GM12878 (cell line): ENCODE measurements around the gene PHYH. TPM values are rescaled to one million over a fixed set of nuclear protein-coding genes. Genes with fewer than 3 reads are reported as not detected.

ENCODE experiments used
- ATAC-seq: fragments of 200-7000 bp; cut with Tn5 transposase; 3 replicates; pipeline ENCODE4 v1.9.1; 2020; ENCODE audit warnings: mild to moderate bottlenecking, moderate library complexity
- BruUV-seq: library from RNA; stranded (reverse); fragments of 400-500 nt; replicated peaks from 2 replicates; lab custom pipeline; 2021; lab: Mats Ljungman, UMichigan
- CTCF ChIA-PET: fragments of 300-600 bp; sonication (Branson Sonifier 250); formaldehyde crosslinking; extraction: SDS; loops from one replicate; lab custom pipeline; 2021; ENCODE audit warnings: inconsistent platforms; lab: Yijun Ruan, JAX
- POLR2A ChIA-PET: fragments of 350-600 bp; formaldehyde crosslinking; extraction: SDS; loops from one replicate; lab custom pipeline; 2021; ENCODE audit warnings: inconsistent platforms; lab: Charles Lee
- RAD21 ChIA-PET: fragments of 300-600 bp; sonication (Branson Sonifier 250); formaldehyde crosslinking; loops from one replicate; lab custom pipeline; 2023; ENCODE audit warnings: antibody characterized with exemption; ENCODE audit not compliant: unreplicated experiment; lab: Charles Lee
- SMC1A ChIA-PET: fragments of 300-600 bp; sonication (Branson Sonifier 250); formaldehyde crosslinking; loops from one replicate; lab custom pipeline; 2023; ENCODE audit not compliant: unreplicated experiment, uncharacterized antibody; lab: Charles Lee
- DNase-seq: peaks from one replicate; pipeline ENCODE4 v3.0.0-alpha.2; 2011; ENCODE audit warnings: low read depth, low spot score
- FAIRE-seq: peaks from 3 replicates; lab custom pipeline; 2011; peaks lifted over from hg19 to GRCh38; lab: Jason Lieb, UNC
- H2AFZ ChIP-seq: 2 replicates; pipeline ENCODE4 v1.6.0; 2011; ENCODE audit warnings: low read depth, low read length, control low read depth; ENCODE audit not compliant: control insufficient read depth
- H3K27ac ChIP-seq: 2 replicates; pipeline ENCODE4 v1.5.1; 2011; ENCODE audit warnings: control low read depth; ENCODE audit not compliant: control insufficient read depth, insufficient read depth
- H3K27me3 ChIP-seq, 2 experiments: replicated peaks in 1 of 2; 2 replicates each; pipeline versions ENCODE4 v1.6.0 to v1.6.1; 2011; ENCODE audit warnings: low read length in 1 of 2; ENCODE audit not compliant: control insufficient read depth in 2 of 2, insufficient read depth in 2 of 2
- H3K36me3 ChIP-seq, 2 experiments: 2 replicates each; pipeline ENCODE4 v1.5.1; 2011; ENCODE audit warnings: low read length in 1 of 2; ENCODE audit not compliant: control insufficient read depth in 2 of 2, insufficient read depth in 2 of 2
- H3K4me1 ChIP-seq: 2 replicates; pipeline ENCODE4 v1.6.1; 2011; ENCODE audit warnings: mild to moderate bottlenecking, low read length, moderate library complexity, mixed read lengths; ENCODE audit not compliant: control insufficient read depth, insufficient read depth
- H3K4me2 ChIP-seq: 2 replicates; pipeline ENCODE4 v1.6.0; 2011; ENCODE audit warnings: control low read depth; ENCODE audit not compliant: control insufficient read depth, insufficient read depth
- H3K4me3 ChIP-seq: fragments of 200-600 bp; sonication (generic); 2 replicates; pipeline ENCODE4 v1.5.1; 2016
- H3K79me2 ChIP-seq: 2 replicates; pipeline ENCODE4 v1.6.0; 2011; ENCODE audit warnings: low read length; ENCODE audit not compliant: control insufficient read depth, insufficient read depth
- H3K9ac ChIP-seq: 2 replicates; pipeline ENCODE4 v1.8.0; 2011; ENCODE audit warnings: low read length, control low read depth, mixed read lengths; ENCODE audit not compliant: control insufficient read depth, insufficient read depth
- H3K9me3 ChIP-seq: replicated peaks from 3 replicates; pipeline ENCODE4 v1.5.1; 2011; ENCODE audit warnings: mild to moderate bottlenecking, low read length; ENCODE audit not compliant: control insufficient read depth, insufficient read depth
- H4K20me1 ChIP-seq: 2 replicates; pipeline ENCODE4 v1.6.0; 2011; ENCODE audit not compliant: control insufficient read depth, insufficient read depth
- IKZF1 ChIP-seq: fragments of 450-650 bp; conservative IDR thresholded peaks from 2 replicates; pipeline ENCODE4 v1.6.1; 2017; ENCODE audit warnings: antibody characterized with exemption, mild to moderate bottlenecking
- MAX ChIP-seq: IDR thresholded peaks from 2 replicates; pipeline ENCODE4 v1.6.1; 2012; ENCODE audit warnings: low read depth, low read length, improper control_type of control experiment
- YY1 ChIP-seq: IDR thresholded peaks from 2 replicates; pipeline ENCODE4 v1.6.1; 2011; ENCODE audit warnings: low read depth, mild to moderate bottlenecking, low read length
- WGBS: methylation state at CpG from one replicate; pipeline ENCODE4 v1.1.6; 2016; ENCODE audit warnings: low lambda C conversion rate; ENCODE audit not compliant: insufficient replicate concordance, insufficient coverage; ENCODE audit errors: missing lambda C conversion rate; 5-methylcytosine and 5-hydroxymethylcytosine counted together
- in situ Hi-C: fragments of 300-500 bp; cut with MboI; formaldehyde crosslinking; loops from 9 replicates; pipeline ENCODE4 v1.14.3; 2018; ENCODE audit warnings: mixed read lengths
- intact Hi-C: fragments of 100-400 bp; cut with micrococcal nuclease; formaldehyde crosslinking; loops from one replicate; pipeline ENCODE4 v1.14.2; 2022; ENCODE audit not compliant: unreplicated experiment
- polyA plus RNA-seq, 11 experiments: library from polyadenylated mRNA; depleted of rRNA in 4 of 11; unstranded in 6 of 11; stranded (reverse) in 5 of 11; fragments of >200 nt; fragmentation: Nextera tagmentation in 4 of 11; fragmentation: Illumina TruSeq in 1 of 11; extraction: Ambion mirVana in 4 of 11; extraction: Trizol in 1 of 11; gene quantifications; 1 replicate in 1 of 11; 2 replicates in 10 of 11; pipeline versions ENCODE4 v1.2.1 to v1.2.3, GENCODE V29; 2011 to 2016; ENCODE audit warnings: inconsistent platforms in 2 of 11, missing spikeins in 2 of 11, low read depth in 1 of 11
- total RNA-seq, 4 experiments: library from RNA; depleted of rRNA in 3 of 4; stranded (reverse); fragments of >200 nt in 3 of 4; fragmentation: Illumina TruSeq in 1 of 4; extraction: Trizol in 1 of 4; gene quantifications; 2 replicates each; pipeline versions ENCODE4 v1.2.1 to v1.2.3, GENCODE V29; 2013 to 2021
- TF ChIP-seq, protein P1 (sequence below), 3 experiments: IDR thresholded peaks in 2 of 3; conservative IDR thresholded peaks in 1 of 3; 2 replicates each; pipeline ENCODE4 v1.5.1; 2011; ENCODE audit warnings: low read depth in 3 of 3, low read length in 3 of 3, mild to moderate bottlenecking in 3 of 3, control low read depth in 2 of 3, moderate library complexity in 2 of 3, inconsistent platforms in 1 of 3, mixed read lengths in 1 of 3; ENCODE audit not compliant: control insufficient read depth in 2 of 3, insufficient read depth in 1 of 3; ENCODE audit errors: extremely low read depth in 1 of 3
- TF ChIP-seq, protein P2 (sequence below): IDR thresholded peaks from 2 replicates; pipeline ENCODE4 v1.6.1; 2012; ENCODE audit warnings: improper control_type of control experiment, low read depth, low read length; ENCODE audit not compliant: insufficient replicate concordance
- TF ChIP-seq, protein P3 (sequence below): IDR thresholded peaks from 2 replicates; pipeline ENCODE4 v1.6.1; 2012; ENCODE audit warnings: mild to moderate bottlenecking, low read depth, low read length

The PHYH gene
- total and polyA plus RNA-seq, 10 of the 15 experiments (the other 5 are each of a cell fraction or from before 2014, with no cell fraction given), result 3.2 to 10.3 (median 5.0) TPM

DNA sequence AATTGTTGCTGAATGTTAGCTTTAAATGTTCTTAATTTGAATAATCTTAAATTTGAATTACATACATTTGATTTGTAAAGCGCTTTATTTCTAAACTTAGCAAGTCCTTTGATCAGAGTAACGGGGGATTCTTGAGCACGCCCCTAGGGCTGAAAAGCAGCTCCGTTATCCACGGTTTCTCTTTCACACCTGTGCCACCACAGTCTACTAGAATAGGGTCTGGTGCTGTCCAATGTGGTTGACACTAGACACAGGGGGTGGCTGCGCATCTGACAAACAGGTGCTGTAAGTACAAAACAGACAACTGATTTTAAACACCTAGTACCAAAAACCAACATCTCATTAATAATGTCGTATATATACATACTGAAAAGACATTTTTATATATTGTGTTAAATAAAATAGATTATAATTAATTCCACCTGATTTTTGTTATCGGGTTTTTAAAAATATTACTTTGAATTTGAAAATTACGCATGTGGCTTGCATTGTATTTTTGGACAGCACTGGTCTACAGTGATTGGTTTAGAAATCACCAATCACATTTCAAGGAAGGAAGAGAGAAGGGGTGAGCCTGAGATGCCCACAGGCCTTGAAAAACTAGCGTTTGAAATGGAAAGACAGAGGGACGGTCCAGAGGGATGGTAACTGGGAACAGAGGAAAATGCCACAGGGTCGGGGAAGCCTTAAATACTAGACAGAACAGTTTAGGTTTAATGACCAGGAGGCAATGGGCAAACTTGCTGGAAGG lies 40.9 kb upstream of the PHYH start:
- H3K36me3 ChIP-seq, result peaks cover 4 to 23% of the 10 kb centered on the region in 2 experiments
- DNase-seq, result peak; percentile 49
- RAD21 ChIA-PET, result interaction anchor here (0.9 kb wide), 1 partner anchor 41 kb away, joined by 3 read pairs; the partner anchor contains the start of gene PHYH
- TF ChIP-seq, protein P1, sequence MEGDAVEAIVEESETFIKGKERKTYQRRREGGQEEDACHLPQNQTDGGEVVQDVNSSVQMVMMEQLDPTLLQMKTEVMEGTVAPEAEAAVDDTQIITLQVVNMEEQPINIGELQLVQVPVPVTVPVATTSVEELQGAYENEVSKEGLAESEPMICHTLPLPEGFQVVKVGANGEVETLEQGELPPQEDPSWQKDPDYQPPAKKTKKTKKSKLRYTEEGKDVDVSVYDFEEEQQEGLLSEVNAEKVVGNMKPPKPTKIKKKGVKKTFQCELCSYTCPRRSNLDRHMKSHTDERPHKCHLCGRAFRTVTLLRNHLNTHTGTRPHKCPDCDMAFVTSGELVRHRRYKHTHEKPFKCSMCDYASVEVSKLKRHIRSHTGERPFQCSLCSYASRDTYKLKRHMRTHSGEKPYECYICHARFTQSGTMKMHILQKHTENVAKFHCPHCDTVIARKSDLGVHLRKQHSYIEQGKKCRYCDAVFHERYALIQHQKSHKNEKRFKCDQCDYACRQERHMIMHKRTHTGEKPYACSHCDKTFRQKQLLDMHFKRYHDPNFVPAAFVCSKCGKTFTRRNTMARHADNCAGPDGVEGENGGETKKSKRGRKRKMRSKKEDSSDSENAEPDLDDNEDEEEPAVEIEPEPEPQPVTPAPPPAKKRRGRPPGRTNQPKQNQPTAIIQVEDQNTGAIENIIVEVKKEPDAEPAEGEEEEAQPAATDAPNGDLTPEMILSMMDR (IDR thresholded peaks at IDR 0.05 in 2 of 3, conservative IDR thresholded peaks at IDR 0.05 in 1 of 3; ENCODE audit: control insufficient read depth in 2 of 3, extremely low read depth in 1 of 3, insufficient read depth in 1 of 3, low read depth in 3 of 3, low read length in 3 of 3), result no peak
- peak; percentile 57; the same call in 1 of the 2 replicates for TF ChIP-seq MAX
- TF ChIP-seq, protein P2, sequence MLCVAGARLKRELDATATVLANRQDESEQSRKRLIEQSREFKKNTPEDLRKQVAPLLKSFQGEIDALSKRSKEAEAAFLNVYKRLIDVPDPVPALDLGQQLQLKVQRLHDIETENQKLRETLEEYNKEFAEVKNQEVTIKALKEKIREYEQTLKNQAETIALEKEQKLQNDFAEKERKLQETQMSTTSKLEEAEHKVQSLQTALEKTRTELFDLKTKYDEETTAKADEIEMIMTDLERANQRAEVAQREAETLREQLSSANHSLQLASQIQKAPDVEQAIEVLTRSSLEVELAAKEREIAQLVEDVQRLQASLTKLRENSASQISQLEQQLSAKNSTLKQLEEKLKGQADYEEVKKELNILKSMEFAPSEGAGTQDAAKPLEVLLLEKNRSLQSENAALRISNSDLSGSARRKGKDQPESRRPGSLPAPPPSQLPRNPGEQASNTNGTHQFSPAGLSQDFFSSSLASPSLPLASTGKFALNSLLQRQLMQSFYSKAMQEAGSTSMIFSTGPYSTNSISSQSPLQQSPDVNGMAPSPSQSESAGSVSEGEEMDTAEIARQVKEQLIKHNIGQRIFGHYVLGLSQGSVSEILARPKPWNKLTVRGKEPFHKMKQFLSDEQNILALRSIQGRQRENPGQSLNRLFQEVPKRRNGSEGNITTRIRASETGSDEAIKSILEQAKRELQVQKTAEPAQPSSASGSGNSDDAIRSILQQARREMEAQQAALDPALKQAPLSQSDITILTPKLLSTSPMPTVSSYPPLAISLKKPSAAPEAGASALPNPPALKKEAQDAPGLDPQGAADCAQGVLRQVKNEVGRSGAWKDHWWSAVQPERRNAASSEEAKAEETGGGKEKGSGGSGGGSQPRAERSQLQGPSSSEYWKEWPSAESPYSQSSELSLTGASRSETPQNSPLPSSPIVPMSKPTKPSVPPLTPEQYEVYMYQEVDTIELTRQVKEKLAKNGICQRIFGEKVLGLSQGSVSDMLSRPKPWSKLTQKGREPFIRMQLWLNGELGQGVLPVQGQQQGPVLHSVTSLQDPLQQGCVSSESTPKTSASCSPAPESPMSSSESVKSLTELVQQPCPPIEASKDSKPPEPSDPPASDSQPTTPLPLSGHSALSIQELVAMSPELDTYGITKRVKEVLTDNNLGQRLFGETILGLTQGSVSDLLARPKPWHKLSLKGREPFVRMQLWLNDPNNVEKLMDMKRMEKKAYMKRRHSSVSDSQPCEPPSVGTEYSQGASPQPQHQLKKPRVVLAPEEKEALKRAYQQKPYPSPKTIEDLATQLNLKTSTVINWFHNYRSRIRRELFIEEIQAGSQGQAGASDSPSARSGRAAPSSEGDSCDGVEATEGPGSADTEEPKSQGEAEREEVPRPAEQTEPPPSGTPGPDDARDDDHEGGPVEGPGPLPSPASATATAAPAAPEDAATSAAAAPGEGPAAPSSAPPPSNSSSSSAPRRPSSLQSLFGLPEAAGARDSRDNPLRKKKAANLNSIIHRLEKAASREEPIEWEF, result no peak
- TF ChIP-seq IKZF1, result peak; percentile 56; the same call in 1 of the 2 replicates
- TF ChIP-seq, protein P3, sequence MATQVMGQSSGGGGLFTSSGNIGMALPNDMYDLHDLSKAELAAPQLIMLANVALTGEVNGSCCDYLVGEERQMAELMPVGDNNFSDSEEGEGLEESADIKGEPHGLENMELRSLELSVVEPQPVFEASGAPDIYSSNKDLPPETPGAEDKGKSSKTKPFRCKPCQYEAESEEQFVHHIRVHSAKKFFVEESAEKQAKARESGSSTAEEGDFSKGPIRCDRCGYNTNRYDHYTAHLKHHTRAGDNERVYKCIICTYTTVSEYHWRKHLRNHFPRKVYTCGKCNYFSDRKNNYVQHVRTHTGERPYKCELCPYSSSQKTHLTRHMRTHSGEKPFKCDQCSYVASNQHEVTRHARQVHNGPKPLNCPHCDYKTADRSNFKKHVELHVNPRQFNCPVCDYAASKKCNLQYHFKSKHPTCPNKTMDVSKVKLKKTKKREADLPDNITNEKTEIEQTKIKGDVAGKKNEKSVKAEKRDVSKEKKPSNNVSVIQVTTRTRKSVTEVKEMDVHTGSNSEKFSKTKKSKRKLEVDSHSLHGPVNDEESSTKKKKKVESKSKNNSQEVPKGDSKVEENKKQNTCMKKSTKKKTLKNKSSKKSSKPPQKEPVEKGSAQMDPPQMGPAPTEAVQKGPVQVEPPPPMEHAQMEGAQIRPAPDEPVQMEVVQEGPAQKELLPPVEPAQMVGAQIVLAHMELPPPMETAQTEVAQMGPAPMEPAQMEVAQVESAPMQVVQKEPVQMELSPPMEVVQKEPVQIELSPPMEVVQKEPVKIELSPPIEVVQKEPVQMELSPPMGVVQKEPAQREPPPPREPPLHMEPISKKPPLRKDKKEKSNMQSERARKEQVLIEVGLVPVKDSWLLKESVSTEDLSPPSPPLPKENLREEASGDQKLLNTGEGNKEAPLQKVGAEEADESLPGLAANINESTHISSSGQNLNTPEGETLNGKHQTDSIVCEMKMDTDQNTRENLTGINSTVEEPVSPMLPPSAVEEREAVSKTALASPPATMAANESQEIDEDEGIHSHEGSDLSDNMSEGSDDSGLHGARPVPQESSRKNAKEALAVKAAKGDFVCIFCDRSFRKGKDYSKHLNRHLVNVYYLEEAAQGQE, result peak; percentile 78
- TF ChIP-seq YY1, result peak; percentile 34; the same call in 1 of the 2 replicates

More for the DNA sequence above, 40.9 kb upstream of the PHYH start:
- peak overlapping the region; percentile 51 for H3K27ac ChIP-seq
- ChIA-PET CTCF (interaction anchor here (1.0 to 1.1 kb wide), 3 partner anchors 8 to 38 kb away, joined by 3 read pairs; no protein-coding TSS in a partner anchor), SMC1A (interaction anchor here (0.9 to 1.0 kb wide), 2 partner anchors 9 to 10 kb away, joined by 3 read pairs; no protein-coding TSS in a partner anchor), POLR2A (interaction anchor here (0.7 kb wide), 1 partner anchor 40 kb away, joined by 4 read pairs; no protein-coding TSS in a partner anchor)
- no peaks in the 10 kb centered on the region for H3K27me3 ChIP-seq
- H3K4me3 ChIP-seq, result peak overlapping the region; percentile 53; the same call in 1 of the 2 replicates
- intact Hi-C loops, result no loop called here
- FAIRE-seq (peak; percentile 80), ATAC-seq (peak; percentile 94)
- H3K9me3 ChIP-seq, result no peaks in the 10 kb centered on the region
- H4K20me1 ChIP-seq, result no peaks in the 10 kb centered on the region
- peak overlapping the region; percentile 56 for H3K4me2 ChIP-seq
- 16% methylated on average over 12 of the region's 12 CpGs for WGBS
- H3K79me2 ChIP-seq, result peaks cover 62% of the 10 kb centered on the region
- no peak overlapping the region for H3K9ac ChIP-seq
- peaks cover 32% of the 10 kb centered on the region for H3K4me1 ChIP-seq
- in situ Hi-C loops, result no loop called here
- no TSS peak for BruUV-seq
- H2AFZ ChIP-seq, result peak overlapping the region; percentile 50; the same call in 1 of the 2 replicates
